Measurements from ENCODE around the gene SLC8A3.

DNA sequence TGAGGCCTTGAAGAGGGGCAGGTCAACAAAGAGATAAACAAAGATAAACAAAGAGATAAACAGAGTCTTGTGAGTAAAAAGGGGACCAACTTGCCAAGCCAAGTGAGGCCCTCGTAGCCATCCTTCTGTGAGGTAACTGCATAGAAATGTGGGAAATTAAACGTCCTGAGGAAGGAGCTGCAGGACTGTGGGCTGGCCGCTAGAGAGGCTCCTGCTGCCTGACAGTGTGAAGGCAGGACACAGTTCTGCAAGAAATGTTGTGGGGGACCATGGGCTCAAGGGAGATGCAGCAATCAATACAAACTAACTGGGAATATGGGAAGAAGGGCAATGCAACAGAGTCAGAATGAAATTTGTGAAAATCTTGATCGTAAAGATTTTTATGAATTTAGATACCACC, 91.9 kb downstream of the SLC8A3 start:
- TF ChIP-seq EP300 (IDR thresholded peaks at IDR 0.05; ENCODE audit: borderline replicate concordance in 1 of 2, control insufficient read depth in 1 of 2, low read depth in 2 of 2, low read length in 2 of 2) (no peak), ZNF274 (IDR thresholded peaks at IDR 0.05; ENCODE audit: insufficient read depth, insufficient read length) (no peak), MXI1 (IDR thresholded peaks at IDR 0.05; ENCODE audit: low read depth, low read length) (no peak), SIN3A (IDR thresholded peaks at IDR 0.05; ENCODE audit: low read depth, low read length) (no peak), FOS (IDR thresholded peaks at IDR 0.05; ENCODE audit: borderline replicate concordance, extremely low read depth, insufficient read length) (no peak), MYC (IDR thresholded peaks at IDR 0.05; ENCODE audit: insufficient read depth, insufficient read length, insufficient replicate concordance, low read length, severe bottlenecking) (no peak)
- TF ChIP-seq, protein P1, sequence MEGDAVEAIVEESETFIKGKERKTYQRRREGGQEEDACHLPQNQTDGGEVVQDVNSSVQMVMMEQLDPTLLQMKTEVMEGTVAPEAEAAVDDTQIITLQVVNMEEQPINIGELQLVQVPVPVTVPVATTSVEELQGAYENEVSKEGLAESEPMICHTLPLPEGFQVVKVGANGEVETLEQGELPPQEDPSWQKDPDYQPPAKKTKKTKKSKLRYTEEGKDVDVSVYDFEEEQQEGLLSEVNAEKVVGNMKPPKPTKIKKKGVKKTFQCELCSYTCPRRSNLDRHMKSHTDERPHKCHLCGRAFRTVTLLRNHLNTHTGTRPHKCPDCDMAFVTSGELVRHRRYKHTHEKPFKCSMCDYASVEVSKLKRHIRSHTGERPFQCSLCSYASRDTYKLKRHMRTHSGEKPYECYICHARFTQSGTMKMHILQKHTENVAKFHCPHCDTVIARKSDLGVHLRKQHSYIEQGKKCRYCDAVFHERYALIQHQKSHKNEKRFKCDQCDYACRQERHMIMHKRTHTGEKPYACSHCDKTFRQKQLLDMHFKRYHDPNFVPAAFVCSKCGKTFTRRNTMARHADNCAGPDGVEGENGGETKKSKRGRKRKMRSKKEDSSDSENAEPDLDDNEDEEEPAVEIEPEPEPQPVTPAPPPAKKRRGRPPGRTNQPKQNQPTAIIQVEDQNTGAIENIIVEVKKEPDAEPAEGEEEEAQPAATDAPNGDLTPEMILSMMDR (IDR thresholded peaks at IDR 0.05 in 2 of 3, conservative IDR thresholded peaks at IDR 0.05 in 1 of 3; ENCODE audit: control insufficient read depth in 2 of 3, extremely low read depth in 1 of 3, insufficient read depth in 1 of 3, low read depth in 3 of 3, low read length in 3 of 3) = peak in 1 of 3 experiments; percentile 24; a peak in 1 of 6 replicates
- TF ChIP-seq, protein P2, sequence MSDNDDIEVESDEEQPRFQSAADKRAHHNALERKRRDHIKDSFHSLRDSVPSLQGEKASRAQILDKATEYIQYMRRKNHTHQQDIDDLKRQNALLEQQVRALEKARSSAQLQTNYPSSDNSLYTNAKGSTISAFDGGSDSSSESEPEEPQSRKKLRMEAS (IDR thresholded peaks at IDR 0.05; ENCODE audit: low read depth, low read length) = no peak
